Measurements from ENCODE around the gene PSD4.

- TF ChIP-seq CTCF (IDR thresholded peaks at IDR 0.05) (no peak), POLR2A (IDR thresholded peaks at IDR 0.05) (no peak)
Measured at GRCh38 chr2:113175736-113176695, 2.2 kb downstream of the PSD4 start.
